Activated CD8-positive, alpha-beta memory T cell treated with anti-CD3 and anti-CD28 coated beads for 24 hours (primary cell): ENCODE data around the gene STK17A.
"Not testable (repeated sequence)": the region's sequence is repeated elsewhere in the genome, so short reads cannot be mapped to it uniquely, and the experiment has no call there.

Experiments
- DNase-seq: peaks from one replicate; pipeline ENCODE4 v3.0.0-alpha.2; 2020

Gene STK17A

DNA sequence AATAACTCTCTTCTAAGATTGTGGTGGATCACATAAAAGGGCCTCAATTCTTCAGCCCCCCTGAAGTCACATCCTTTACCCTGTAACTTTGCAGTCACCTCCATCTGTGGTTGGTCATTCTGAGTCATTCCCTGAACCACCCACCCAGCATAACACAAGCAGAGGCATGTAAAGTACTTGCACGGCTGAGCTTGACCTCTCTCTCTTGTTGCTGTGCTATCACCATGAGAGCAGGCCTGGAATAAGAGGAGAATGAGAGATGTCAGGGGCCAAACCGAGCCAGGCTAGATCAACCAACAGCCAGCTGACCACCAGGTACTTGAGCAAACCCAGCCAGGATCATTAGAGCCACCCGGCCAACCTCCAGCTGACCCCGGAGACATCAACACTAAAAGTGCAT is 13.5 kb upstream of the STK17A start:
- DNase-seq: no peak

- DNase-seq: no peak
These were observed 12.1 kb upstream of the STK17A start for GRCh38 chr7:43570688-43571365.

DNA sequence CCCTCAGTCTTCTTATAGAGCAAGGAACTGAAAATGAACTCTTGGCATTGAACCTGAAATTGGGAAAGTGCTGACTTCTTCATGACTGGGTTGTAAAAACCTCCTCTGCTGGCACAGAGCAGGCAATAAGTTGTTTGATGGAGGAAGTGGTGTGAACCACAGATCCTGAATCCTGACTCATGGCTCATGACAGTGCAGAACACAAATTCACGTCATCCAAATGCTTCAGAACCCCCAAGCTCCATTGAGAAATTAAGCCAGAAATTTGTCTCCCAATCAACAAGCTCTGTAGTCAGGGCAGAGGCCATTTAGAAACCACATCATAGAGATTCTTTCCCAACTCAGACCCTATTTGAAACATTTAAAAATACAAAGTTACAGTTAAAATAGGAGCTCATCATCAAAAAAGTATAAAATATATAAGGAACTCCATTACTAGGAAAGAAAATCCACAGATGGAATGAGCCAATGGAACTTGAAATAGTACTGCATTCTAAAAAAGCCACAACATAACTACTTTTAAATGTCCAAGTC is 10.3 kb upstream of the STK17A start:
- no peak for DNase-seq

GRCh38 chr7:43573832-43574231 is 9.1 kb upstream of the STK17A start:
- DNase-seq: not testable (repeated sequence)

DNA sequence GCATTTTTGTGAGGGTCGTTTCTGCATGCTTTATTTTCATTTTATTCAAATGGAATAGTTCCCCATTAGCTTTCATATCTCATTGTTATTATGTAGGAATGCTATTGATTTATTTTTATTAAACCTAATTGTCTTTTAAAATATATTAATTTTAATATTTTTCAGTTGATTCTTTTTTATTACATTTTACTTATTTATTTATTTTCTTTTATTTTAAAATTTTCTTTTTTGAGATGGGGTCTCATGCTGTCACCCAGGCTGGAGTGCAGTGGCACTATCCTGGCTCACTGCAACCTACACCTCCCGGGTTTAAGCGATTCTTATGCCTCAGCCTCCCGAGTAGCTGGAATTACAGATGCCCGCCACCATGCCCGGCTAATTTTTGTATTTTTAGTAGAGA is 7.4 kb upstream of the STK17A start:
- no peak for DNase-seq

DNA sequence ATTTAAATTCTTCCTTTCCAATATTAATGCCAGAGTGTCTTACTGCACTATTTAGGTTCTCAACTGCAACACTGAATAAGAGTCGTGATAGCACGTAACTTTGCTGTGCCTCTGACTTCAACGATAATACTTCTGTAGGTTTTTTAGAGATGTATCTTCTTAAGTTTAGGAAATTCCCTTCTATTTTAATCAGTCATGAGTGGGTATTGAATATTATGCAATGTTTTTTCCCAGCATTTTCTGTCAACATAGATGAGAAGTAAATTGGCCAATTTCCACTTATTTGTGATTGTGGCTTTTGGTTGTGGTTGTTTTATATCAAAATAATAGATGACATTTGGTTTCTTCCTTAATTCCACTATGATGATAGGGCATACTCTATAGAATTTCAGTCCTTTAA is 6.7 kb upstream of the STK17A start:
- no peak for DNase-seq

- DNase-seq: no peak
These were observed 5.4 kb upstream of the STK17A start for GRCh38 chr7:43577485-43577951.

DNA sequence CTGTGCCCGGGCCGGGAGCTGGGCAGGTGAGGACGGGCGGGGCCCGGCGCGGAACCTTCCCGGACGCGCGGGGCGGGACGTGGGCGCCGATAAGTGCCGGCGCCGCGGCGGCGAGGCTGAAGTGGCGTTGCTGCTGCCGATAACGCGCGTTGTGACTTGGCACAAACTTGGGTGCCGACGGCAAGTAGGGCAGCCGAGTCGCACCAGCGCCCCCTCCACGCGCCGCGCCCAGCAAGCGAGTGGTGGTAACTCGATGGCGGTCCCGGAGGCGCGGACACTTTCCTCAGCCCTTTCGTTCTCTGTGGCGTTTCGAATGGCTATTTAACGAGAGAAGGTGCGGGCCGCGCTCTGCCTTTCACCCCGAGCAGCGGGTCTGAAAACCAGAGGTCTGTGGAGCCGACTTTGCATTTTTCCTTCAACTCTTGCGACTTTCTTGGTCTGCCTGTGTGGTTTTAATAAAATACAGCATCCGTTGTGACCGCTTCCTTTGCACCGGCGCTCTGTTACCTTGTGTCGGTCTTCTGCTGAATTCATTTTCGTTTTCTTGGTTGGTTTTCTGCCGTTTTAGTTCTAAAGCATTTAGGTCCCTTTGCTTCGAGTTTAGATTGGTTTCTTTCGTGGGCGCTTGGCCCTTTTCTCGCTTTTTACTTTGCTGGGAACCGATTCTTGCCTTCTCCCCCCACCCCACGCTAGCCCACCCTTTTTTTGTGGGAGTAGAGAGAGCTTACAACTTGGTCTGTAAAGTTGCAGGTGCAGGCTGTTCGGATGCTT is 701 bp downstream of the STK17A start:
- peak; percentile 86 for DNase-seq

GRCh38 chr7:43584195-43584586 is 1.3 kb downstream of the STK17A start:
- DNase-seq: peak; percentile 77

DNA sequence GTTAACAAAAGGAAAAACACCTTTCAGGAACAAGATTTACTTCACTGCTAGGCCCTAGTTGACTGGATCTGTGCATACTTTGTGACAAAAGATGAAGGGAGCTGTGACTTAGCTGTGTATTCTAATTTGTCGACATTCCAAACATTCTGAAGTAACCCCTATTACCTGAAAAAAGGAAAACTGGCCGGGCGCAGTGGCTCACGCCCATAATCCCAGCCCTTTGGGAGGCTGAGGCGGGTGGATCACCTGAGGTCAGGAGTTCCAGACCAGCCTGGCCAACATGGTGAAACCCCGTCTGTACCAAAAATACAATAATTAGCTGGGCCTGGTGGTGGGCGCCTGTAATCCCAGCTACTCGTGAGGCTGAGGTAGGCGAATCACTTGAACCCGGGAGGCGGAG is 1.8 kb downstream of the STK17A start:
- DNase-seq: not testable (repeated sequence)

- no peak for DNase-seq
These were observed 2.7 kb downstream of the STK17A start for GRCh38 chr7:43585562-43585961.

DNA sequence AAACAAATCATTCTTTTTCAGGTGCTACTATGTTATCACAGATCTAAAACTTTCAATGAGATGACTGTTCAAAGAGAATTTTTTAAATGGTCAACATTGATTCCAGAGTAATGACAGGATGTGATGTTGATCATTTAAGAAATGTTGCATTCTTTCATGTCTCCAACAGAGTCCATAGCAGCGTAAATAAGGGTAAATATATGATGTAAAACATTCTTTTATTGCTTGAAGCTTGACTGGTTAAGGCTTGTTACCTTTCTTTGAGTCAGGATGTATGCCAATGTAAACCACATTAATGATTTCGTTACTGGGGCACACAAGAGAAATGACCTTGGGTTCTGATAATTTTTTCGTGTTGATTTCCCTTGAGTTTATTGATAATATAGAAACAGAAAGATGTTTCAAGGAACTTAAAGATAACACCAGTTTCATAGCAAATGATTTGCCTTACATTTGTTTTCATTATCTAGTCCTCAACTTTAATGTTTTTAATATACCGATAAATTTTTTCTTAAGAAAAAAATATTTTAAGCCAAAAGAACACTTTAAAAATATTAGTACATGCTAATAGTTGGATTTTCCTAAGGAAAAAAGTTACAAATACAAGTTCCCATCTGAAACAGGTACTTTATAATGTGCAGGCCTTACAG is 3.5 kb downstream of the STK17A start:
- DNase-seq: no peak

GRCh38 chr7:43588477-43589132 is 5.7 kb downstream of the STK17A start:
- no peak for DNase-seq

DNA sequence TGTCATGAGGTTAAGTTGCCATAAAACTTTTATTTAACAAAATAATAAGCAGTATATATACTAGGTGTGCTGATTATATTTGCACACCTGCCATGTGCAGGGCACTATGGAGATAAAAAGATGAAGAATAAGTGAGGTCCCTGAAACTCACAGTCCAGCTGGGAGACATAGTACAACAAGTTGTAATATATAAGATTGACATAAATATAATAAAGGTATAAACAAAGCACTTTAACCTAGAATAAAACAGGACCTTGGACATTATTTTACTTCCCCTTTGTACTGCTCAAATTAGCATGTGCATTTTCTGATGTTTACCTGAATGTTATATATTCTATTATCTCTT is 6.2 kb downstream of the STK17A start:
- DNase-seq: no peak

DNA sequence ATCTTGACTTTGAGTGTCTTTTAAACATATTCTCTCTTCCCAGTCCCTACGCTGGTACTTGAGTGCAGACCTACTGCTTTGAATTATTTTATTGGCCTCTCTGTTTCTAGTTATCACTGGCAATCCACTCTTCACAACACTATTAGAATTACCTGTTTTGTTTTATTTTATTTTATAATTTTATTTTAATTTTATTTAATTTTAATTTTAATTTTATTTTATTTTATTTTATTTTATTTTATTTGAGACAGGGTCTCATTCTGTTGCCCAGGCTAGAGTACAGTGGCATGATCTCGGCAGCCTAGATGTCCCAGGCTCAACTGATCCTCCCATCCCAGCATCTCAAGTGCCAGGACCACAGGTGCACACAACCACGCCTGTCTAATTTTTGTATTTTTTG is 6.8 kb downstream of the STK17A start:
- no peak for DNase-seq

DNA sequence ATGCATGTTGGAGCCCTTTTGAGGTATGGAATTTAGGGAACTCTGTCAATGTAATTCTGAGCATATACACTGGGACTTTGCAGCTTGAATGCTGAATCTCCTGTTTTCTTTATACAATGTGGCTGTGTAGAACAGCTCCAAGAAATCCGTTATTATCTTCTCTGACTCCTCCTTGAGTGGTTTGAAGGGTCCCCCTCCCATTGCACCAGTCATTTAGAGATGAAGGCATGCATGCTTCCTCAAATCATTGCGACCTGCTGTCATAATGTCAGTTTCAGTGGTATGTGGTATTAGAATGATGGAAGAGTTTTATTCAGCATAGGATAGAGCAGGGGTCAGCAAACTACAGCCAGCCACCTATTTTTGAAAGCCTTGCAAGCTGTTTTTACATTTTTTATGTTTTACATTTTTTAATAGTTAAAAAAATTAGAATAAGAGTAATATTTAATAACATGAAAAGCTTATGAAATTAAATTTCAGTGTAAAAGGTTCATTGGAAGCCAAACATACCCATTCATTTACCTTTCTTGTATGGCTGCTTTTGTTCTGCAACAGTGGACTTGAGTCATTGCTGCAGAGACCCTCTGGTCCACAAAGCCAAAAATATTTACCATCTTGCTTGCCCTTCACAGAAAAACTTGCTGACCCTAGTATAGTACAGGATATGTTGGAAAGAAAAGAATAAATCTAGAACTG is 8.1 kb downstream of the STK17A start:
- DNase-seq: no peak

DNA sequence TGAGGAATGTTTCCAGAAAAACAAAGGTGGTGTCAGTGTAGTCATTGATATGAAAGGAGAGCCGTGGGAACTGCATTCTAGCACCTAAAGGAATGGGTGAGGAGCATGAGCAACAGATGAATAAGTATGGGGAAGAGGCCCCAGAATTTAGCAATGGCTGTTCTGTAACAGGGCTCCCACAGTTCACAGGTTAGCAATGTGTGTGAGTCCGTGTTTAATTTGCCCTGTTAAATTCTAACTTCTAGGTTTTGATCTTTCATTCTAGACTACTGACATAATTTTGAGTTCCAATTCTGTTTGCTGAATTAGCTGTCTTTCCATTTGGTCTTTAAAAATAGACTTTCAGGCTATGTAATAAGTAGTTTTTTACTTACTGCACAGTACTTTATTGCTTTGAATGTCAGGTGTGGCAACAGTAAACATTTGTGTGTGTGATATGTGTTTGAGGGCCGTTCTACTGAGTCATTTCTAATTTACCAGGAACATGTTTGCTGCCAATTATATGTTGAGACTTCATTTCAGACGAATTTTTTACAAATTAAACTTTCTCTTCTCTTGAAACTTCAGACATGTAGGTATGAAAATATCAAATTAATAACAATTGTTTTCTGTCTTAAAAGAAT is 8.8 kb downstream of the STK17A start:
- no peak for DNase-seq

DNA sequence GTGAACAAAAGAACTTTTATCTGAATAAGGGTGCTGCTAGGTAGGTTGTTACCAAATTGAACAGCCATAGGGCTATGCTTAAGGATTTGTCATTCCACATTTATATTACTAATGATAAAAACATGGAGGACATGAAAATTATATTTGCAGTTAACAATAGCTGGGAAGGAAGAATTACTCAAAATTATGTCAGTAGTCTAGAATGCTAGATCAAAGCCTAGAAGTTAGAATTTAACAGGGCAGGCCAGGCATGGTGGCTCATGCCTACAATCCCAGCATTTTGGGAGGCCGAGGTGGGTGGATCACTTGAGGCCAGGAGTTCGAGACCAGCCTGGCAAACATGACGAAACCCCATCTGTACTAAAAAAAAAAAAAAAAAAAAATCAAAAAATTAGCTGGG is 9.4 kb downstream of the STK17A start:
- no peak for DNase-seq

GRCh38 chr7:43593010-43593409 is 10.1 kb downstream of the STK17A start:
- DNase-seq: no peak

- DNase-seq: no peak
These were observed 11.1 kb downstream of the STK17A start for GRCh38 chr7:43594020-43594419.

- DNase-seq: not testable (repeated sequence)
These were observed 13.5 kb downstream of the STK17A start for GRCh38 chr7:43596426-43596825.

DNA sequence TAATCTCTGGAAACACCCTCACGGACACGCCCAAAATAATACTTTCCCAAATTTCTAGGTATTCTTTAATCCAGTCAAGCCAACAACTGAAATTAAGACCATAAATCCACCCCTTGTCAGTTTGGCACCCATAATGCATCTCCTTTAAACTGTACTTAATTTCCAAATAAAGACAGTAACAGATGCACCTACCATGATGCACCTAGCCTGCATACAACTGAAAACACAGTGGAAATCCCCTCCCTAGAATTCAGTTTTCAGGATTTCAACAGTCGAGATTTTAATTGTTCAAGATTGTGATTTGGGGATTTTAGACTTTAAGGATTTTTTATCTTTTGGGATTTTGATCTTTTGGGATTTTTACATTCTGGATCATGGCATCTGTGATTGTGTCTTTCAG is 17.1 kb downstream of the STK17A start:
- no peak for DNase-seq
